NCI-H226 (cell line): ENCODE measurements around the gene ABCD4.
"Not testable (repeated sequence)": the region's sequence is repeated elsewhere in the genome, so short reads cannot be mapped to it uniquely, and the experiment has no call there.

Experiments
- DNase-seq: peaks from one replicate; pipeline ENCODE4 v3.0.0-alpha.2; 2015

The ABCD4 gene

DNA sequence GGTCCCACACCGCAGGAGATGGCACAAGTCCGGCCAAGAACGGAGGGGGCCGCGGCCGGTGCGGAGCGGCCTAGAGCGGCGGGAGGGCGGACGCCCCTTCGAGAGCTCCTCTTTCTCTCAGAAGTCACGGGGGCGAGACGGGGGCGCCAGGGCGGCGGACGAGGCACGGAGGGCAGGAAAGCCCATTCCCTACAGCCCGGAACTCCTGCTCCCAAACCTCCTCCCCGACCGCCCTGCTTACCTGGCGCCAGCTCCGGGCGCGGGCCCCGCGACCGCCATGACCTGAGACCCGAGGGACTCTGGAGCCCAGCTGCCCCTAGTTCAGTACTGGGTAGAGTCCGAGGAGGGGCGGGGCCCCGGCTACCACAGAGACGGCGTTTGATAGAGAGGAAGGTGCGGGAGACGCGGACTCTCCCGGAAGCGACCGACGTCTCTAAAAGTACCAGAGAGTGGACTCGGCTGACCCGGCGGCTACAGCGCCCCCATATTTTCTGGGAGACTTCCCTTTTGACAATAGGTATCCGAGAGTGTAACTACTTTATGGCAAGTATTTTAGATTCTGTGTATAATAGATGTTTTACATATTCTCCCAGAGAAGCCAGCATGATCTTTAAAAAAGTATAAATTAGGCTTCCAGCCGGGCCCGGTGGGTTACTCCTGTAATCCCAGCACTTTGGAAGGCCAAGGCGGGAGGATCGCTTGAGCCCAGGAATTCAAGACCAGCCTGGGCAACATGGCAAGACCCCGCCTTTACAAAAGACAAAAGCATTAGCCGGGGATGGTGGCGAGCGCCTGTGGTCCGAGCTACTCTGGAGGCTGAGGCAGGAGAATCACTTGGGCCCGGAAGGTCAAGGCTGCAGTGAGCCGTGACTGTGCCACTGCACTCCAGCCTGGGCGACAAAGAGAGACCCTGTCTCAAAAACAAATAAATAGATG is at the start of gene ABCD4:
Gene ABCD4 (minus strand): TSS at position 301 of the 936 bp plus-strand sequence. CDS start 22 bp downstream, at position 279.
- DNase-seq: peak; percentile 92

DNA sequence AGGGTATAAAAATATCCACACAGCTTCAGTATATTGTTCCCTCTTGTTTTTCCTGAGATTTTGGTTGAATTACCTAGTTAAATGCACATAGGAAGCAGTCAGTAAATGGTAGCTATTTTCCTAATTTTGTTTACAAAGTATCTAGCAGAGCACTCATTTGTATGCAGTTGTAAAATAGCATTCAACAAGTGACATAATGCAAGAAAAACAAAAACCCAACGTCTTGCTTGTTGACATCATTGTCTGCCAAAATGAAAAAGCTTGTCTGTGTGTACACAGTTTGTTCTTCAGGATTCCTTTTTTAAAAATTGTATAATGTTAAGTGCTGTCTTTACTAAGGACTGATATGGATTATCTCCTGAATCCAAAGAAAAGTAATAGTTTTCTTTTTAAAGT is 48.2 kb upstream of the ABCD4 start:
- no peak for DNase-seq

DNA sequence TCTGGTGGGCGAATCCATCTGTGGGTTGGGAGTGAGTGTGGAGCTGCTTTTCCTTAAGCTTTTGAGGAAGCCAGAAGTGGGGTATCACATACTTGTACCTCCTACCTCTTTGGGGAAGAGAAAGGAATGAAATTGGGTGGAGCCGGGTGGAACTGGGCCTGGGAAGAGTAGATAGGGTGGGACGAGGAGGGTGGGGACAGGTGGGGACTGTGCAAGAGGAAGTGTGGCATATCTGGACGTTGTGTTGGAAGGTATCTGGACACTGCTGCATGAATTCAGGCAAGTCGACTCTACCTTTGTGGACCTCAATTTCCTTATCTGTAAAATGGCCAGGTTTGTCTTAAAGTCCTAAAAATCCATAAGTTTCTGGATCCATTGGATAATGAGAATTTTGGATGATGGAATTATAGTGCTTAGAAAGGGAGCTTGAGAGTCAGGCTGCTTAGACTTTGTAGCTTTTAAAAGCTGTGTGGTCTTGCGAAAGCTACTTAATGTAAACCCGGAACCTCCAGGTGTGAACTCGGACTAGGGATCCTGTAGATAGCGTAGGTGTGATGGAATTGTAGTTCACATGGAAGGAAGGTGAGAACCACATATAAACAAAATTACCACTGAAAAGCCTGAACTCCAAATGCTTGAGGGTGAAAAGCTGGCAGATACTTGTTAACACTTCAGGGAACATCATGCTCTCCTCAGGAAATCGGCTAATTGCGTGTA is 47.6 kb upstream of the ABCD4 start:
- DNase-seq: no peak

DNA sequence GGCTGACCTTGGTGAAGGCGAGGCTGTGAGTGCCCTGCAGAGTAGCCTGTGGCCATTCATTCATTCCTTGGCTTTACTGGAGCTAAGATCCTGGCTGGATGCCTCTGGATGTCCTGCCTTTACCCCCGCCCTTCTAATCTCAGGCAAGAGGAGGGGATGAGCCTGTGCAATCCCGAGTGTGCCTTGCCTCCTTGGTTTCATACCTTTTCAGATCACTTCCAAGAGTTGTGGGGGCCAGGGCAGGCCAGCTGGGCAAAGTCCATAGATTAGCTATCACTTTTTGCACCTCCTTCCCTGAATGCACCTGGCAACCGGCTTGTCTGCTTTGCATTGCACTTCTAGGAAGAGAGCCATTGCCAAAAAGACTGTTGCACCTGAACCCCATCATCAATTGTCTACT is 47.0 kb upstream of the ABCD4 start:
- no peak for DNase-seq

DNA sequence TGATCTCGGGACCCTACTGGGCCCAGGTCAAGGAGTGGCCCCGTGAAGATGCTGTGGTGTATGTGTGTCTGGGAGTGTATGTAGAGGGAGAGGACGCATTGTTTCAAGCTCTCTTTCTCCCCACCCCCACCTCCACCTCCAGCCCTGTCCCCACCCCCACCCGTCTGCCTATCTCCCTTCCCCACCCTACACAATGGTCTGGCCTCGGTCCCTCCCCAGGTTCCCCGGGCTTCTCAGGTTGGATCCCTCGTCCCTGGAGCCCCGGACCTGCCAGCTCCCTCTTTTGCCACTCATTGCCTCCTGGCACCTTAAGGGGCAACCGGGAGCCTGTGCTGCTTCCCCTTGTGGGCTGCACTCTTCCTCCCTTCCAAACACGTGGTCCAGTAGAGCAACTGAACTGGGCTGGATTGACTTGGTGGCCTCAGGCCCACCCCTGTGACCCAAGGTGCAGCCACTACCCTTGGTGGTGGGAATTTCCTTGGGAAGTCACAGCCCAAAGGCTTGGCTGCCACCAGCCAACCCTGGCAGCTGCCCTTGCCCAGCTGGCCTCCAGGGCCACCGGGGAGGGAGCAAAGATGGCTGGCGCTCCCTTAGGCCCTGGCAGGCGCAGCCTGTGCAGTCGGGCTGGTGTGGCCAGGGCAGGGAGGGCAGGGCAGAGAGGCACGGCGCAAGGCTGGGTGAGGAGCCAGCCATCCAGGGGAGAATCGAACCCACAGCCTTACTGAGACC is 46.2 kb upstream of the ABCD4 start:
- DNase-seq: no peak

DNA sequence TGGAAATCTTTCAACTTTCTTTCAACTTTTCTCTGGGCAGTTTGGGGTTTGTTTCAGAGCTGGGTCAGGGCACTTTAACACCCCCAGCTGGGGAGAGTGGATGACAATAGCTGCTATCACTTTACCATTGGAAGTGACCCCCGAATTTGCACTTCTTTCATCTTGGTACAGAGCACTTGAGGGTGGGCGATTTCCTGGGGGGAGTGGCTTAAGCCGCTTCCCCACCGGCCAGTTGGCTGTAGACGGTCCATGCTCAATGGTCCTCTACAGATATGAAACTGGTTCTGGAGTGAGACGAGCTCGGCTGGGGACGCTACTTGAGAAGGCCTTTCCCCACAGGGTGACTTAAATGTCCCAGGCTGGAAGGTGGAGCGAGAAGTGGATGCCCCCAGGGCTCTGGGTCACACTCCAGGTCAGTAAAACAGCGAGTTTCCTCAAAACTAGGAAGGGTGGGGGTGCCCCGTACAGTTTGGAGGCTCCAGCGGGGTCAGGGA is 45.6 kb upstream of the ABCD4 start, which contains the start of gene VRTN:
Gene VRTN (plus strand): TSS at position 231 of the 494 bp plus-strand sequence. CDS start 8,313 bp downstream, outside the sequence.
- DNase-seq: no peak

DNA sequence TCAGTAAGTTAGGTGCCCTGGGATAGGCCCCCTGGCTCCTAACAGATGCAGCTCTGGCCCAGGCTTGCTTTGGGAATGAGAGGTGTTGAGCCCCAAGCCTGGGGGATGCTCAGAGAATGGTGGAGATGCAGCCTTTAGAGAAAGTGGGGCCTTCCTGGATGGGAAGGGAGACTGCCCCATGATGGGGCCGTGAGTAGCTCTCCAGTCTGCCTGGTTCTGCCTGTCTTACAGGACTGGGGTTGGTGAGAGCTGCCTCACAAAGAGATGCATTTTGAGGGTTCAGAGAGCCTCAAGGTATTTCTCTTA is 45.0 kb upstream of the ABCD4 start:
- DNase-seq: no peak

DNA sequence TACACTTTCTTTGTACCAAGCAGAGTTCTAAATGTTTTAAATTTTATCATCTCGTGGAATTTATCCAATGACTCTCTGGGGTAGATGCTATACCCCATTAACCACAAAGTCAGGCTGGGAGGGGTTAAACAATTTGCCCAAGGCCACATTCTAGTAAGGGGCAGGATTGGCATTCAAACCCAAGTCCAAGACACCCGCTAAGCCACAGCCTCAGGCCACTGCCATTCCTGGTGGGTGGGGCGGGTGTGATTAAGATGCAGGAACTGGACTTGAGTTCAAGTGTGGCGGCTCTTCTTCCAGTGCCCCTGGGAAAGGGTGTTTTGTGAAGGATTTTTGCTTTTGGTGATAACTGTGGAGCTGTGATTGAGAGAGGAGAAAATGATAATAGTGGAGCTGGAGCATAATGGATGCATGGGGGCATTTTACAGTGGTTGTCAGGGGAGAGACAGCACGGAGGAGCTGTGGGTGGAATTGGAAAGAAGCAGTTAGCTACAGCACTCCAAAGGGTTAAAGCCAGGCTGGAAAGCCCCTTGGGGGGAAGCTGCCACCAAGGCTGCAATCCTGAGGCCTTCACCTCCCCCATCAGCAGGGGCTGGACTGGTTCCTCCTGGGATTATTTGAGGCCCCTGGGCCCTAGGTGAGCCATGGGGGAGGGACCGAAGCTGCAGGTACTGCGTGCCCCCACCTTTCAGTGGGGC is 44.5 kb upstream of the ABCD4 start:
- no peak for DNase-seq

DNA sequence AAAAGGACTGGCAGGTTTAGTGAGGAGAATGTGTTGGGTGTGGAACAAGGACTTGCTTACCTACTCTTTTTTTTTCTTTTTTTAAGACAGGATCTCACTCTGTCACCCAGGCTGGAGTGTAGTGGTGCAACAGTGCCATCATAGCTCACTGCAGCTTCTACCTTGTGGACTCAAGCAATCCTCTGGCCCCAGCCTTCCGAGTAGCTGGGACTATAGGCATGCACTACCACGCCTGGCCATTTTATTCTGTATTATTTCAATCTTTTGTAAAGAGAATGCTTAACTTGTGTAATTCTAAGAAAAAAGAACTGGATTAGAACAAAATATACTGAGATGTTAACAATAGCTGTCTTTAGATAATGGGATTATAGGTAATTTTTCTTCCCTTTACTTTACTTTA is 43.6 kb upstream of the ABCD4 start:
- no peak for DNase-seq

DNA sequence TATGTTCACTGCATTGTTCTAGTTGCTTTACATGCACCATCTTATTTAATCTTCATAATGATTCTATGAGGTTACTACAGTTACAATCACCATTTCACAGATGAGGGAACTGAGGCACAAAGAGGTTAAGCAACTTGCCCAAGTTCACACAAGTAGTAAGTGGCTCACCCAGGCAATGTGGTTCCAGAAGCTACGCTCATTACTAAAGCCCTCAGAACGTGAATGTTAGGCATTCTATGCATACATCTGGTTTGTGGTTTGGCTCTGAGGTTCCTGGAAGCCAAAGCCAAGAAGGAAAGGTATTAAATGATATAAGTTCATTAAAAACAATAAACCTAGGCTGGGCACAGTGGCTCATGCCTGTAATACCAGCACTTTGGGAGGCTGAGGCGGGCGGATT is 31.2 kb upstream of the ABCD4 start:
- DNase-seq: peak; percentile 78

DNA sequence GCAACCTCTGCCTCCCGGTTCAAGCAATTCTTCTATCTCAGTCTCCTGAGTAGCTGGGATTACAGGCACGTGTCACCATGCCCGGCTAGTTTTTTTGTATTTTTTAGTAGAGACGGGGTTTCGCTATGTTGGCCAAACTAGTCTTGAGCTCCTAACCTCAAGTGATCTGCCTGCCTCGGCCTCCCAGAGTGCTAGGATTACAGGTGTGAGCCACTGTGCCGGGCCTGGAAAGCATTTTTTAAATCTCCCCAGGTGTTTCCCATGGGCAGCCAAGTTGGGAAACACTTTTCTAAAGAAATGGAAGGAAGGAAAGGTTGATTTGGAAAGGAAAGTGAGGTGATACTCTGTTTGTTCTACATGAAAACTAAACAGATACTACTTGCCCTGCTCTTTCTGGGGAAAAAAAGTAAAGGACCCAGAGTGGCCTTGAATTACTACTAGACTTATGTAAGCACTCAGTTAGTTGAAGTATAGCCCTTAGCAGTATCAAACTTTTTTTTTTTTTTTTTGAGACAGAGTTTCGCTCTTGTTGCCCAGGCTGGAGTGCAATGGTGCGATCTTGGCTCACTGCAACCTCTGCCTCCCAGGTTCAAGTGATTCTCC is 27.3 kb upstream of the ABCD4 start:
- not testable (repeated sequence) for DNase-seq

DNA sequence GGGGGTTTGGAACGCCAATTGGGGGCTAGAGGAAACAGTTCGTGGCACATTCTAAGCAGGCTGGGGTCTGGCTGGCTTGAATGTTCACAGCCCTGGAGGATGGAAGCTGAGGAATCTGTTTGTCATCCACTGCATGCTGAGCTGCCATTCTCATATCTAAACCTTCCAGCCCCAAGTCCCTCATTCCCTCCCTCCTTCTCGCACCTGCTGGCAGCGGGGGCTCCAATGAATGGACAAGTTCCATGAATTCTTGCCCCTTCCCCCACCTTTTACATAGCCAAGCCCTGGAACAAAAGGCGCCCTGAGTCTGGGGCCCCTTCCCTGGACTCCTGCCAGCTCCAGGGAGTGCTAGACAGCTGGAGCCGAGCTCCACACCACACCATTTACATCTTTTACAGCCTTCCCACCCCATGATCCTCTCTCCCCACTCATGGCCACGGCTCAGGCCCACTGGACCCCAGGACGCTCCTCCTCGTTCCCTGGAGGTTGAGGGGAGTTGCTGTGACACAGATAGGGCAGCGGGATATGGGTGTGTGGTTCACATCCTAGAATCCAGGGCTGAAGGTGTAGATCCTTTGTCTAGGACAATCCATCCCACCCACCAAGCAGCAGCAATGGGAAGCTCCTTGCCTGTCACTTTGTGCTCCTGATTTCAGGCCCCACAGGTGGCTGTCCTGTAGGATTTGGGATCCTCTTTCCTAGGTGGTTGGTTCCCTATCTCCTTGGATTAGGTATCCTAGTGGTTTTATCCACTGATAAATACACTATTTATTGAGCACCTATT is 23.8 kb upstream of the ABCD4 start:
- DNase-seq: no peak

DNA sequence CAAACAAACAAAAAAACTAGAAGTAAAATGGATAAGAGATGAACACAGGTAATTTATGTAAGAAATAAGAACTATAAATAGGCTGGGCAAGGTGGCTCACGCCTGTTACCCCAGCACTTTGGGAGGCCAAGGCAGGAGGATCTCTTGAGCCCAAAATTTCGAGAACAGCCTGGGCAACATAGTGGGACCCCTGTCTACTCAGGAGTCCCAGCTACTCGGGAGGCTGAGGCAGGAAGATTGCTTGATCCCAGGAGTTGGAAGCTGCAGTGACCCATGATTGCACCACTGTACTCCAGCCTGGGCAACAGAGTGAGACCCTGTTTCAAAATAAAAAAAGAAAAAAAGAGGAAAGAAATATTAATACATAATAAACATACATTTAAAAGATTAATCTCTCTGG is 22.7 kb upstream of the ABCD4 start:
- no peak for DNase-seq

DNA sequence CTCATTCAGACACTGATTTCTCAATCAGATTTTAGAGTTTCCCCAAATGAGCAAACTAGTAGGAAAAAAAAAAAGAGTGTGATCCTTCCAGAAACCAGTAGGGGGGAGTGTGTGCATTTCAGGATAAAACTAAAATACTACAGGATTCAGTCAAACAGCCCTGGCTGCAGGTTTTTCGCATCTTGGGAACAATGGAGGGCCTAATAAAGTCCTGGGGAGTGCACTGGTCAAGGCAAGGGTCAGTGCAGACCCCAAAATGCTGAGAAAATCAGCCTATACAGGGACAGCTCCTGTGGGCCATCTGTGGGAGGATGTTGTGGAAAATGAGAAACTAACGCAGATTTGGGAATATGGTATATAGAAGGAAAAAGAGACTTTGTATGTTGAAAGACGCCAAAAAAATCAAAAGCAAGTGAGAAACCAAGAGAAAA is 22.2 kb upstream of the ABCD4 start:
- no peak for DNase-seq

DNA sequence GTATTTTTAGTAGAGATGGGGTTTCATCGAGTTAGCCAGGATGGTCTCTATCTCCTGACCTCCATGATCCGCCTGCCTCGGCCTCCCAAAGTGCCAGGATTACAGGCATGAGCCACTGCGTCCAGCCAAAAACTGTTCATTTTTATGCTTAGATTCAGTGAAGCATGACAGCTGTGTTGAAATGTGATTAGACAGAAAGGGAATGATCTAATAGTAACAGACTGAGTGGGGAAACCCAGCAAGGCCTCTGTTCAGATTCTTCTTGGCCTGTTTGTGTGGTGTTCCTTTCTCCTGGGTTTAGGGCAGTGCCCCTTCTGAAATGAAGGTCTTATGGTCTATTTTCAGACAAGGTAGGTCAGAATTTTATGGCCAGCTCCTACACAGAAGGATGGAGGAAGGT is 11.8 kb upstream of the ABCD4 start:
- no peak for DNase-seq

DNA sequence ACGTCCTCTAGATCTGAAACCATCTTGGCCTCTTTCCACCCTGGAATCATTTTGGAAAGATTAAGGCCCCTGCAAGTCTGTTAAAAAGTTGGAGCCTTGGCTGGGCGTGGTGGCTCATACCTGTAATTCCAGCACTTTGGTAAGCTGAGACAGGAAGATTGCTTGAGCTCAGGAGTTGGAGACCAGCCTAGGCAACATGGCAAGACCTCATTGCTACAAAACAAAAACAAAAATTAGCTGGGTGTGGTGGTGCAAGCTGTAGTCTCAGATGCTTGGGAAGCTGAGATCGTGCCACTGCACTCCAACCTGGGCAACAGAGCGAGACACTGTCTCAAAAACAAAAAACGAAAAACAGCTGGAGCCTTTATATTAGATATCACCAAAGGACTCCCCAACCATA is 10.9 kb upstream of the ABCD4 start:
- no peak for DNase-seq

DNA sequence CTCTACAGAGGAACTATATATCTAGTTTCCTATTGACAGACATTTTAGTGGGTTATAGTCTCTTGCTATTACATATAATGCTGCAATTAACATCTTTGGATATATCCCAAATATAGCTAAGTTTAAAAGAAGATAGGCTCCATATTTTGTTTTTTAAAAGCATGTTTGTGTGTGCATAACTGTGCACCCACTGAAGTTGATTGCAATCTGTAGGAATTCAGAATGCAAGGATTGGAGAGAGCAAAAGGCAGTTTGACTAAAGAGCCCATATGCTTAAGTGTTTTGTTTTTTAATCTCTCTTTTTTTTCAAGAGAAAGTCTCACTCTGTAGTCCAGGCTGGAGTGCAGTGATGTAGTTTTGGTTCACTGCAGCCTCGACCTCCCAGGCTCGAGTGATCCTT is 9.4 kb upstream of the ABCD4 start:
- DNase-seq: no peak

DNA sequence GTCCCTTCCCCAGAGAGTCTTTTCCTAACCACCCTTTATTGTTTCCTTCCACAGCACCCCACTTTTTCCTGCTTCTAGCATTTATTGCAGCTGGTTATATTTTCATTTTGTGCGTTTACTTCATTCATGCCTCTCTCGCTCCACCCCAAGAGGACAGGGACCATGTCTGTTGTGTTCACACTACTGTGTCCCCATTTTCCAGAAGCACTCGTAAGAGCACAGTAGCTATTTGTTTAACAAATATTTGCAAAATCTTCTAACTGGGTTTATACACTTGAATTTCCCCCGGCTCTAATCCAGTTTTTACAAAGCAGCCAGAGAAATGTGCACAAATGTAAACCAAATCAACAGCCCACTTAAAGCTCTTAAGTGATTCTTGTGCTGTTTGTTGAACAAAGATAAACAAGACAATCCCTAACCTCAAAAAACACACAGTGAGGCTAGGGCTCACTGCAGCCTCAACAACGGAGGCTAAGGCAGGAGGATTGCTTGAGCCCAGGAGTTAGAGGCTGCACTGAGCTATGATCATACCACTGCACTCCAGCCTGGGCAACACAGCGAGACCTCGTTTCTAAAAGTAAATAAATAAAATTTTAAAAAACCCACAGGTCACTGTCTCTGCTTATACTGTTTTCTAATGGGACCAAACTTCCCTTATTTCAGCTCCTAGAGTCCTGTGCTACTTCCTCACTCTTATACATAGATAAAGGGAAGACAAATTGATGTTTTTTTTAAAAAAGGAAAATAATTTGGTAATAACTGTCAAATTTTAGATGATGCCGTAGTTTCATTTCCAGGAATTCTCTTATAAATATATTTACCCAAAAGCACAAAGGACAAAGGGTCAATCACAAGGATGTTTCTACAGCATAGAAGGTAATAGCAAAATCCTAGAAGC is 6.6 kb upstream of the ABCD4 start:
- DNase-seq: no peak

DNA sequence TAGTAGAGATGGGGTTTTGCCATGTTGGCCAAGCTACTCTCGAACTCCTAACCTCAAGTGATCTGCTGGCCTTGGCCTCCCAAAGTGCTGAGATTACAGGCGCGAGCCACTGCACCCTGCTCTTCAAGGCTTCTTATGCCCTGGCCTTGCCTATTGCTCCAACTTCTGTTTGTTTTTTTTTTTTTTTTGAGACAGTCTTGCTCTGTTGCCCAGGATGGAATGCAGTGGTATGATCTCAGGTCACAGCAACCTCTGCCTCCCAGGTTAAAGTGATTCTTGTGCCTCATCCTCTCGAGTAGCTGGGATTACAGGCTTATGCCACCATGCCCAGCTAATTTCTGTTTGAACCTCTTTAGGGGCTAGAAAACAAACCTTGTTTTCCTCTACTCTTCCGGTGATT is 6.0 kb upstream of the ABCD4 start:
- DNase-seq: no peak

DNA sequence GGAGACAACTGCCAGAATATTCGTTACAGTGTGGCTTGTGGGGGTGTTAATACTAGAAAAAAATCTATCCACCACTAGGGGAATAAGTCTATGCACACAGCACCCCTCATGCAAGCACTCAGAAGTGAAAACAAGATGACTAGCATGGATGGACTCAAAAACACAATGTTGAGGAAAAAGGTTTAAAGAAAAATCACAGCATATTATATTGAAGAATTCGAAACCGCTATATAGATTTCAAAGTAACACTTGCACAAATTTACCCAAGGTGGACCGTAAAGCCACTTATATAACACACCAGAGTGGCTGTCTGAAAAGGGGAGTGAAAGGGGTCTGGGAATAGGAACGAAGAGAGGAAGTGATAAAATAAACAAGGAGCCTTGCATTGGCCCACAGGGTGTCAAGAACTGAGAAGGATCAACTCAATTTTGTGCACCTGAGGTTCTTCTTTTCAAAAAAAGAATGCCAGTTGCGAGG is 544 bp downstream of the ABCD4 start:
- DNase-seq: peak; percentile 37
